ENCODE results near the gene VWA2.

Gene VWA2

DNA sequence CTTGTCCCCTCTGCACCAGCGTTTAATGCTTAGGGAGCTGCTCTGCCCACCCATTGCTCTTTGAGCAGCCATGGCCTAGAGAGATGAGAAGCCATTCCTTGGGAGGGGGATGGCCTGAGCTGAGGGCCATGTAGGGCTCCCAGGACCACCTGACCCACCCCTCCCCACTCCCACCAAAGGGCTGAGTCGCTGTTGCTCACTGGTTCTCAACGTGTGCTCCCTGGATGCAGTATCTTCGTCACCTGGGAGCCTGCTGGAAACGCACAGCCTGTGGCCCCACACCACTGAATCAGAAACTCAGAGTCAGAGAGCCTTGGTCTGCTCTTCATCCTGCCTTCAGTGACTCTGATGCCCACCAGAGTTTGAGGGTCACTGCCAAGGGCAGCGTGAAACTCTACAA is 37.0 kb downstream of the VWA2 start:
- DNase-seq: no peak

DNA sequence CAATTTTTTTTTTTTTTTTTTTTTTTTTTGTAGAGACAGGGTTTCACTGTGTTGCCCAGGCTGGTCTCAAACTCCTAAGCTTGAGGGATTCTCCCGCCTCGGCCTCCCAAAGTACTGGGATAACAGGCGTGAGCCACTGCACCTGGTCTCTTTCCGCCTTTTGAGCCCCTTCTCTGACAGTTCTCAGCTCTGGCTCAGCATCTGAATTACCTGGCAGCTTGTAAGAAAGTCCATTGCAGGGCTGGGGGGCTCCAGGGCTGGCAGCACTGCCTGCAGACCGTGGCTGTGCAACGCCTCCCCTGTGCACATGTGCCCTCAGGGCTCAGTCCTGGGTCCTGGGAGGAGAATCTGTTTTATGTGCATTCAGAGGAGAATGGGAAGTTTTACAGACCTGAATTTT is 37.6 kb downstream of the VWA2 start:
- DNase-seq: no peak

DNA sequence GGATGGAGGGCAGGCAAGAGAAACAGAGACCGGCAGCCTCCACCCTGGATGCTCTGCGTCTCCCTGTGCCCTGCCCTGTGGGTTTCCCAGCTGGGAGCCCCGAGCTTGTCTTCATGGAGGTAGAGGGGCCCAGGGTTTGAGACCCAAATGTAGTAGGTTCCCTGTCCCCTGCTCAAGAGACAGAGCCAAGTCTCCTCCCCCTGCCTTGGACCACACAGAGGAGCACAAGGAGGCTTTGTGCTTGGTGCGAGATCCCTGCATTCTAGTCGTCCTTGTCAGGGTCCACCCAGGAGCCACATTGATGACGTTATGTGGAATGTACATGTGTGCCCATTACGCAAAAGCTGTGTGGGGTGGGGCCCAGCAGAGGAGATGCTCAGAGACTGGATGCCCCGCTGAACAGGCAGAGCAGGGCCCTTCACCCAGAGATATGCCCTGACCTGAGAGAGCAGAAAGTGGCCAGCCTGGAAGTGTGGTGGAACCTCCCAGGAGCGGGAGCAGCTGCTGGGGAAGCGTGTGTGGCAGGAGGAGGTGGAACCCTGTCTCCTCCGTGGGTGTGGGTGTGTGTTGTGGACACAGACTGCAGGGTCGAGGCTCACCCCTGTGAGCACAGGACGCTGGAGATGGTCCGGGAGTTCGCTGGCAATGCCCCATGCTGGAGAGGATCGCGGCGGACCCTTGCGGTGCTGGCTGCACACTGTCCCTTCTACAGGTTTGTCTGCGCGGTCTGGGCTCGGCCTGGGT is 39.3 kb downstream of the VWA2 start:
- DNase-seq: no peak

DNA sequence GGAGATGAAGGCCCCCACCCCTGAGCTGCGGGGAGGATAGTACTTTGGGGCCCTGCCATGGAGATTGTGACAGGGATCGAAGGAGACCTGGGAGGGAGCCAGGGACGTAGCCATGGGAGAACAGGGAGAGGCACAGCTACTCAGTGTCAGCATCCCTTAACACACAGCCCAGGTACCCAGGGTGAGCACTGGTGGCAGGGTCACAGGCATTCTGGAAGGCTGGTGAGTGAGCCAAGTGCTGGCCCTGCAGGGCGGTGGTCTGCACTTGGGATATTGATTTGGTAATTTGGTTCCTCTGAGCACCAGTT is 39.8 kb downstream of the VWA2 start:
- DNase-seq: no peak

DNA sequence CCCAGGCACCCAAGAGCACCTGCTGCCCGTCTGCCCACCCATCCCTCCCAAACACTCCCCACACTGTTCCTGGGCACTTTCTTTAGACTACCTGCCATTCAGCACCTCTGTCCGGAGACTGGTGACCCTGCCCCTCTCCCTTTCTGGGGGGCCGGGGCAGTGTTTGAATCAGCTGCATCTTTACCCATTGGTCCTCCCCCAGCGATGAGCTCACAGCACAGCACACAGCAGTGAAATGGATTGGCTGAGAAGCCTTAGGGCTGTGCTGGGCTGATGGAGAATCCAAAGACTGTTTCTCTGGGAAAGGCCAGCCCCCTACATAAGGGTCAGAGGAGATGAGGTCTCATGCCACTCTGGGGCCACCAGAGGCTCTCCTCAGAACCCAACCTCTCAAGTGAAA is 40.2 kb downstream of the VWA2 start:
- no peak for DNase-seq

DNA sequence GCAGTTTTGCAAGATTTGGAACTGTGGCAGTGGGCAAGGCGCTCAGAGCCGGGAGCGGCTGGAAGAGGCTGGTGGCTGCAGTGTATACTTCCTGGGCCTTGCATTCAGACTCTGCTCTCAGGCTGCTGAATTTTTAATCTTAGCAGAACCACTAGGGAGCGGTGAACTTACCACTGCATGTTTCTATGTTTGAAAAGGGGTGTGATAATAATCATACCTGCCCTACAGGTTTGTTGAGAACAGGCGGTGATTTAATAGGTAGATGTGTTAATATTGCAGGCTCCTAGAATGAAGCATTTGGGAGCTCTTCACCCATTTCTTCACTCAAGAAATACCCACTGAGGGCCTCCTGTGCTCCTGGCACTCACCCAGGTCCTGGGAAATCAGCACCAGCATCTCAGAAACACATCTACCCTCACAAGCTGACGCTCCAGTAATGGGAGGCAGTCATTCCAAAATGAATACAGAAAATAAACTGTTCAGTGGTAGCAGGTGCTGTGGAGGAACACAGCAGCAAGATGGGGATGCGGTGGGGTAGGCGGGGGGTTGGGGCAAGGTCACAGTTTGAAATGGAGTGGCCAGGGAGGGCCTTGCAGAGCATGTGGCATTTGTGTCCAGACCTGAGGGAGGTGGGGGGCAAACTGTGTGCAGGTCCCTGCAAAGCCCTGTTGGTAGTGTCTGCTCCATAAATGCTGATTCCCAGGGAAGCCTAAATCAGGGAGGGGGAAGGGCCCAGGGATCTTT is 41.0 kb downstream of the VWA2 start:
- no peak for DNase-seq

DNA sequence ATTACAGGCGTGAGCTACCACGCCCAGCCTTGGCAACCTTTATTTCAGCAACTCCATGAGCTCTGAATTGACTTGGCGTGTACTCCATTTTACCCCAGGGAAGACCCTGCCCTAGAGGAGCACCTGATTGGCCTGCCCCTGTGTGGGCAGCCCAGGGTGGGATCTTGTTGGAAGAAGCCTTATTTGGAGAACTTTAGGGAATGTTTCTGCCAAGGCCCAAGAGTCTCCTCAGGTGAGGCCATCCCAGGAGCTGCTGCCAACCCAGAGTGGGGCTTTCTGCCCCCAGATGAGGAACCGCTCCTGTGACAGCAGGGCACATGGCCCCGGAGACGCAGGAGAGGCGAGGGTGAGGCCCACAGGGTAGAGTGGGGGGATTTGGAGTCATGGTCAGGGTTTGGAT is 42.0 kb downstream of the VWA2 start:
- DNase-seq: no peak

DNA sequence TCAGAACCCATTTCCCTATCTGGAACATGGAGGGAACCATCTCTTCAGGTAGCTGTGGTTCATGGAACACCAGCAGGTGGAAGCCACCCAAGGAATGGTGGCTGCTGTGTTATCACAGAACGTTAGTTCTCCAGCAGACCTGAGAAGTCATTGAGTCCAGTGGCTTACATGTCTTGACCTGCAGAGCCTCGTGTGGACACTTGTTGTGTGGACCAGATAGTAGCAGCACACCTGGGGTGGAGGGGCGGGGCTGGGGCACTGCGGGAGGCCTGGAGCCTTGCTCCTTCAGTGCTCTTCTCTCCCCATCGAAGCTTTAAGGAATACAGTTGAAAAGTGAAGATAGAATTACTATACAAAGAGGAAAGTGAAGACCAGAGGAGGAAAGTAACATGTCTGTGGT is 42.4 kb downstream of the VWA2 start:
- no peak for DNase-seq

DNA sequence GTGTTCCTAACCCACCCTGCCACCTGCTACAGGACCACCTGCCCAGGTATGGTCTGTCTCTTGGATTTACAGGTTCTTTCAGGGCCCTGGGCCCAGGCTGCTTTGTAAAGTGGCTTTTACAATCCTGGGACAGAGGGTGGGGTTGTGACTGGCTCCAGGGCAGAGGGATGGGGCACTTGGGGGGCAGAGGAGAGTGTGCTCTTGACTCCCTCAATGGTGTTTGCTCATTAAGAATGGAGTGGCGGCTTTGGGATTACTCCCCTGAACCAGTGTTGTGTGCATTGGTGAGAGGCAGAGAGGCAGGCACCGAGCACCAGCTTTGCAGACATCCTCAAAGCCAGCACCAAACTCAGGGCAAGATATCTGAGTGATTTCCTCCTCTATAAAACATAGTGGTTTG is 43.5 kb downstream of the VWA2 start:
- DNase-seq: no peak

DNA sequence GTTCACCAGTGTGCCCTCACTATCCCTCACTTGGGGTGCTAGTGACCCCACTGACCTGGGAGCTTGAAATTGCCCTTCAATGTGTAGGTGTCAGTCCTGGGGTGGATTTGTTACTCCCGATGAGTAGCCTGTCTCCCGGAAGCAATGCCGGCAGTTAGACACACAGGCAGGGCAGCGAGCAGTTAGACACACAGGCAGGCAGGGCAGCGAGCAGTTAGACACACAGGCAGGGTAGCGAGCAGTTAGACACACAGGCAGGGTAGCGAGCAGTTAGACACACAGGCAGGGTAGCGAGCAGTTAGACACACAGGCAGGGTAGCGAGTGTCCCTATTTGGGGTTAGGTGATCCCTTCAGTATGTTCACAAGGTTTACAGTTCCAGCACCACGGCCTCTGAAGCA is 44.0 kb downstream of the VWA2 start:
- DNase-seq: no peak

DNA sequence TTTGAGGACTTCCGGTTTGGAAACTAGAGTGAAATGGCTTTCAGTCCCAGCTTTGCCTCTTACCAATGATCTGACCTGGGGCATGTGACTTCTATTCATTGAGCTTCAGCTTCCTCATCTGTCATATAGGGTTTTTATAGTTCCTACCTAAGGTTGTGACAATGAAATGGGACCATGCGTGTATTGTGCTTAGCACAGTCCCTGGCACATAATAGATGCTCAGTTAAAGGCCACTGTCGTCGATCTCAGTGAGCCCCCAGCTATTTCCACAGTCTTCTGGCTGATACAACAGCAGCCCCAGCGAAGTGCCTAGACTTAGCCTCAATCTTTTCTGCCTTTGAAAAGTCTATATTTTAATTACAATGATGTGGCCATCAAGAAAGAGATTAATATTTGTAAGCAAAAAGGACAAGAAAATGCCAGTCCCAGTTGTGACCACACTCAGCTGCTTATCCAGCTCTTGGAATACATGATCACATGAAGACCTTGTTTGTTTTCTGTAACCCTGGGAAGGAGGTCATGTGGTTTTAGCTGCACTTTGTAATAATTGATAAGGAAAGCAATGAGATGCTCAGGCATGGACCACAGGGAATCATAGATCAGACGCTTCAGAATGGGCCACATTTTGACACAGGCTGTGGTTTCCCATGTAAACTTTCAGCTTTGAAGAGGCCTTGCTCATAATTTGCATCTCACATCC is 44.6 kb downstream of the VWA2 start:
- DNase-seq: no peak

DNA sequence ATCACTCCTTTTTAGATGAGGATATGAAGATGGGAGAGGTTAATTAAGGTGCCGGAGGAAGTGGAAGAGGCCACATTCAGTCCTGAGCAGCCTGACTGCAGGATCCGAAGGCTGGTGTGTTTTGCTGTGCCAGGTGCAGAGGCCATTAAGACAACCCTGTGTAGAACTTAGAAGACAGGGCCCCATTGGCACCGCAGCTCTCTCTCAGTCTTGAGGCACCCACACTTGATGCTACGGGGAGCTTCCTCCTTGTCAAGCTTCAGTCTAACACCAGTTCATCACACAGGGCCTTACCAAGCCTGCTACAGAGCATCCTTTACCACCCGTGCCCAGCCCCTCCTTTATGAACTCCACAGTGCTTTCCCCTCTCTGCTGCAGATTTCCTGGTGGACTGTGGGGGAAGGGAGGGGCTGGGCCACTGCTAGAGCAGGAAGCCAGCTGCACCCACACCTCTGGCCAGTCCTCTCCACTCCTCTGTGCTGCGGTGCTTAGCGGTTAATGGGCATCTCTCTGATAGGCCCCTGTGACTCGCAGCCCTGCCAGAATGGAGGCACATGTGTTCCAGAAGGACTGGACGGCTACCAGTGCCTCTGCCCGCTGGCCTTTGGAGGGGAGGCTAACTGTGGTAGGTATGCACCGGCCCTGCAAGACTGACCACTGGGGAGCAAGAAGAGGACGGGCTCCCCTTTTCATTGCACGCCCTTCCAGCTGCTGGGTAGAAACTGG is 45.5 kb downstream of the VWA2 start:
- DNase-seq: no peak

DNA sequence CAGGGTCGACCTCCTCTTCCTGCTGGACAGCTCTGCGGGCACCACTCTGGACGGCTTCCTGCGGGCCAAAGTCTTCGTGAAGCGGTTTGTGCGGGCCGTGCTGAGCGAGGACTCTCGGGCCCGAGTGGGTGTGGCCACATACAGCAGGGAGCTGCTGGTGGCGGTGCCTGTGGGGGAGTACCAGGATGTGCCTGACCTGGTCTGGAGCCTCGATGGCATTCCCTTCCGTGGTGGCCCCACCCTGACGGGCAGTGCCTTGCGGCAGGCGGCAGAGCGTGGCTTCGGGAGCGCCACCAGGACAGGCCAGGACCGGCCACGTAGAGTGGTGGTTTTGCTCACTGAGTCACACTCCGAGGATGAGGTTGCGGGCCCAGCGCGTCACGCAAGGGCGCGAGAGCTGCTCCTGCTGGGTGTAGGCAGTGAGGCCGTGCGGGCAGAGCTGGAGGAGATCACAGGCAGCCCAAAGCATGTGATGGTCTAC is 46.9 kb downstream of the VWA2 start:
- no peak for DNase-seq

DNA sequence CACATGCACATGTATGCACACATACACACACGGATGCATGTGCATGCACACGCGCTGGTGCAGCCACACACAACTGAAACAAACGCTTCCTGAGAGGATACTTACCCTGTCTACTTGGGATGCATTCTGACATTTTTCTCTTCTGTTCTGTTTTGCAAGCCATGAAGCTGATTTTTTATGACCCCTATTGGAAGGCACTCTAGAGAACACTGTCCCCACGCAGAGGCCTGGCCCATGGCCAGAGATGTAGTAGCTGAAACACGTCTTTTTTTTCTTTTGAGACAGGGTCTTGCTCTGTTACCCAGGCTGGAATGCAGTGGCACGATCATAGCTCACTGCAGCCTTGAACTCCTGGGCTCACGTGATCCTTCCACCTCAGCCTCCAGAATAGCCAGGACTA is 47.9 kb downstream of the VWA2 start:
- DNase-seq: no peak

DNA sequence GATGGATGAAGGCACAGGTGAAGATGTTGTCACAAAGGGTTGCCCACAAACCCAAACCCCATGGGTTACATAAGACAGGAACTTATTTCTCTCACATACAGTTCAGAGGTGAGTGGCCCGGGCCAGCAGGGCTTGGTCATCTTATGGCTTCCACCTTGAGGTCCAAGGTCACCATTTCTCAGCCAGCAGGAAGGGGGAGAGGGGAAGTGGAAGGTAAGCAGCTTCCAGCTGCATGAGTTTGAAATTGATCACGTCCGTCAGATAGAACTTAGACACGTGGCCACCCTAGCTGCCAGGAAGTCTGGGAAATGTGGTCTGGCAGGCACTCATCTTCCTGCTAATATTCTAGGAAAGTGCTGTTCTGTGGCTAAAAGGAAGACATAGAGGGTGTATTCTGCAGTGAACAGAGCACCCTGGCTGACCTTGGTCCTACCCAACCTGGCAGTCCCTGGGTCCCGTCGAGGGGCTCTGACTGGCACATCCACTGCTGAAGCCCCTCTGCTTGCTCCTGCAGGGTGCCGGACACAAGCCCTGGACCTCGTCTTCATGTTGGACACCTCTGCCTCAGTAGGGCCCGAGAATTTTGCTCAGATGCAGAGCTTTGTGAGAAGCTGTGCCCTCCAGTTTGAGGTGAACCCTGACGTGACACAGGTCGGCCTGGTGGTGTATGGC is 49.5 kb downstream of the VWA2 start:
- no peak for DNase-seq

DNA sequence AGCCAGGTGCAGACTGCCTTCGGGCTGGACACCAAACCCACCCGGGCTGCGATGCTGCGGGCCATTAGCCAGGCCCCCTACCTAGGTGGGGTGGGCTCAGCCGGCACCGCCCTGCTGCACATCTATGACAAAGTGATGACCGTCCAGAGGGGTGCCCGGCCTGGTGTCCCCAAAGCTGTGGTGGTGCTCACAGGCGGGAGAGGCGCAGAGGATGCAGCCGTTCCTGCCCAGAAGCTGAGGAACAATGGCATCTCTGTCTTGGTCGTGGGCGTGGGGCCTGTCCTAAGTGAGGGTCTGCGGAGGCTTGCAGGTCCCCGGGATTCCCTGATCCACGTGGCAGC is 50.0 kb downstream of the VWA2 start:
- DNase-seq: no peak

DNA sequence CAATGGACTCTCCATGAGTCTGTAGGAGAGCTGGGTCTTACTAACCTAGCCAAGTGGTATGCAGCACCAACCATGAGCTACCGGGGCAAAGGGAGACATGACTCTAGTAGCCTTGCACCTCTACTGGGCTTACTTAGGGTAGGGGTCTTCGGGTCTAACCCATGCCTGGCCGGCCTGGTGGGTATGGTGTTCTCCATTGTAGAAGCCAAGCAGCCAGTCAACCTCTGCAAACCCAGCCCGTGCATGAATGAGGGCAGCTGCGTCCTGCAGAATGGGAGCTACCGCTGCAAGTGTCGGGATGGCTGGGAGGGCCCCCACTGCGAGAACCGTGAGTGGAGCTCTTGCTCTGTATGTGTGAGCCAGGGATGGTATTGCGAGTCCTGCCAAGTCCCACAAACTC is 51.0 kb downstream of the VWA2 start:
- DNase-seq: no peak

DNA sequence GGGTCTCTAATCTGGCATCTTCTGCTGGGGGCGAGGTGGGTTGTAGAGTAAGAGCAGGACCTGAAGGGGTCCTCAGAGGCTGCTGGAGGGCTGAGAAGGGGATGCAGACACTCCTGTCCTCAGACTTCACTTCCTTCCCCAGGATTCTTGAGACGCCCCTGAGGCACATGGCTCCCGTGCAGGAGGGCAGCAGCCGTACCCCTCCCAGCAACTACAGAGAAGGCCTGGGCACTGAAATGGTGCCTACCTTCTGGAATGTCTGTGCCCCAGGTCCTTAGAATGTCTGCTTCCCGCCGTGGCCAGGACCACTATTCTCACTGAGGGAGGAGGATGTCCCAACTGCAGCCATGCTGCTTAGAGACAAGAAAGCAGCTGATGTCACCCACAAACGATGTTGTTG is 52.0 kb downstream of the VWA2 start:
- no peak for DNase-seq

DNA sequence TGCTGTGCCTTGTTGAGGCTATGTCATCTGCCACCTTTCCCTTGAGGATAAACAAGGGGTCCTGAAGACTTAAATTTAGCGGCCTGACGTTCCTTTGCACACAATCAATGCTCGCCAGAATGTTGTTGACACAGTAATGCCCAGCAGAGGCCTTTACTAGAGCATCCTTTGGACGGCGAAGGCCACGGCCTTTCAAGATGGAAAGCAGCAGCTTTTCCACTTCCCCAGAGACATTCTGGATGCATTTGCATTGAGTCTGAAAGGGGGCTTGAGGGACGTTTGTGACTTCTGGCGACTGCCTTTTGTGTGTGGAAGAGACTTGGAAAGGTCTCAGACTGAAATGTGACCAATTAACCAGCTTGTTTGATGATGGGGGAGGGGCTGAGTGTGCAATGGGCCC is 52.5 kb downstream of the VWA2 start:
- DNase-seq: no peak

DNA sequence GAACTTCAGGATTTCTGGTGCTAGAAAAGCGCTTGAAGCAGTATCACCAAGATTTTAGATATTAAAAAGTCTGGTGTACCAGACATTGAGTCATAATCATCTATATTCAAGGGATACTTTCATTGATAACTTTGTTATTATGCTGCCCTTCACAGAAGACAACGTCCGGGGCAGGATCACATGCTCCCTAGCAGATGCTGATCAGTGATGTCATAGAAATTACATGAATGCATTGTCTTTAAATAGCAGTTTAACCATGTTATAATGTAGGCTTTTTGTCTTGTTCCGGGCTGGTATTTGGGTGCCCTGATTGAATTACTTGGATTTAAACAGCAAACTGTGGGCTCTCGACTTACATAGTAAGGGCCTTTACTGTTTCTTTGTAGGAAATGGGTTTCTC is 54.0 kb downstream of the VWA2 start:
- DNase-seq: no peak

DNA sequence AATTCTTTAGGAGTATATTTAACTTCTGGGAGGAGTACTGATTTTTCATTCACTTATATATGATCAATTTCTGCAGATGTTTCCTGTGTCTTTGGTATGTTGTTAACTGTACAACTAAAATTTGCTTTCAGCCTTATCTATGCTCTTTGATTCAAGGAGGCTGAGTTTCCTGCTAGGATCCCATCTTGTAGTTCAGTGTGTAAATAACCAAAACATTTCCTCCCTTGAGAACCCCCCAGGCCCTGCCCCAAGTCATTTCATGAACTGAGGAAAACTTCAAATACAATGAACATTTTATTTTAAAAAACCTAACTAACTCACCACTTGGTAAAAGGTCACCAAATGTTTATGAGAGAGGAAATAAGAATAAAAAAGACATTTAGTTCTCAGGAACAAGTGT is 55.5 kb downstream of the VWA2 start:
- no peak for DNase-seq

DNA sequence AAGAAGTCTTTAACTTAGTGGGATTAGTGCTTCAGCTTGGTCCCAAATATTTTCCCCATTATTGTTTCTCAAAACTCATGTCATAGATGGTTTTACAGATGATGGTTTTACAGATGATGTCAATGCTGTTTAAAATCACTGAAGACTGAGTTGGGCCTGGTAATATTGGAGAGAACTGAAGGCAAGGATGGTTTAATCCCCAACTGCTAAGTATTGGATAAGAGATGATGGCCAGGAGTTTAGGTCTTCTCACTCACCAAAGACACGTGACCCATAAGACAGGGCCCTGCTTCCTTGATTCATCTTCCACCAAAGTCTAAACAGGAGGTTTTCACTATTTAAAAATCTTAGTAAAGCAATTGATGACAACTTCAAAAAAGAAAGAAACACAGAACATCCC is 56.3 kb downstream of the VWA2 start:
- DNase-seq: no peak

Measured in anterior cingulate cortex (tissue), 58 donors.